PC-3 (cell line): ENCODE data around the gene RPS6KA3. TPM values are rescaled to one million over a fixed set of nuclear protein-coding genes. Genes with fewer than 3 reads are reported as not detected.

Experiments used
- ATAC-seq: fragments of 200-7000 bp; cut with Tn5 transposase; 2 replicates; pipeline ENCODE4 v1.9.1; 2020; ENCODE audit warnings: mild to moderate bottlenecking, moderate library complexity
- BruUV-seq: library from RNA; stranded (reverse); fragments of 400-500 nt; replicated peaks from 2 replicates; lab custom pipeline; 2021; lab: Mats Ljungman, UMichigan
- CTCF ChIA-PET: fragments of 300-600 bp; sonication (Branson Sonifier 250); formaldehyde crosslinking; loops from one replicate; lab custom pipeline; 2022; ENCODE audit warnings: antibody characterized with exemption; lab: Charles Lee
- POLR2A ChIA-PET: fragments of 300-600 bp; sonication (Branson Sonifier 250); formaldehyde crosslinking; loops from one replicate; lab custom pipeline; 2022; ENCODE audit warnings: antibody characterized with exemption; ENCODE audit not compliant: unreplicated experiment; lab: Charles Lee
- DNase-seq: peaks from one replicate; pipeline ENCODE4 v3.0.0-alpha.2; 2015
- H2AFZ ChIP-seq: fragments of 300-600 bp; sonication (generic); 2 replicates; pipeline ENCODE4 v1.6.0; 2016; ENCODE audit warnings: antibody characterized with exemption, low read length
- H3F3A ChIP-seq: fragments of 300-600 bp; sonication (generic); one replicate; pipeline ENCODE4 v1.6.0; 2017; ENCODE audit warnings: antibody characterized with exemption, low read length, control low read depth, mild to moderate bottlenecking; ENCODE audit not compliant: unreplicated experiment
- H3K27ac ChIP-seq: fragments of 300-600 bp; sonication (generic); 2 replicates; pipeline ENCODE4 v1.5.1; 2016; ENCODE audit warnings: mild to moderate bottlenecking, low read length
- H3K27me3 ChIP-seq: fragments of 300-600 bp; sonication (generic); 2 replicates; pipeline ENCODE4 v1.6.1; 2016; ENCODE audit warnings: low read length, mixed read lengths
- H3K36me3 ChIP-seq: fragments of 300-600 bp; sonication (generic); 2 replicates; pipeline ENCODE4 v1.6.1; 2016; ENCODE audit warnings: low read depth, mixed run types, low read length, mixed read lengths
- H3K4me1 ChIP-seq: fragments of 300-600 bp; sonication (generic); 2 replicates; pipeline ENCODE4 v1.5.1; 2016; ENCODE audit warnings: low read length; ENCODE audit not compliant: insufficient read depth
- H3K4me2 ChIP-seq: fragments of 300-600 bp; sonication (generic); 2 replicates; pipeline ENCODE4 v1.6.0; 2016; ENCODE audit warnings: low read length
- H3K4me3 ChIP-seq: fragments of 300-600 bp; sonication (generic); 2 replicates; pipeline ENCODE4 v1.5.1; 2016; ENCODE audit warnings: mild to moderate bottlenecking, low read length, mixed read lengths
- H3K79me2 ChIP-seq: fragments of 300-600 bp; sonication (generic); 2 replicates; pipeline ENCODE4 v1.6.1; 2017; ENCODE audit warnings: low read length, mixed read lengths
- H3K9ac ChIP-seq: fragments of 300-600 bp; sonication (generic); 2 replicates; pipeline ENCODE4 v1.6.0; 2016; ENCODE audit warnings: mild to moderate bottlenecking, low read length
- H3K9me2 ChIP-seq: fragments of 300-600 bp; sonication (generic); replicated peaks from 2 replicates; pipeline ENCODE4 v1.6.1; 2016; ENCODE audit warnings: mixed run types, low read length, mixed read lengths
- H3K9me3 ChIP-seq: fragments of 300-600 bp; sonication (generic); 2 replicates; pipeline ENCODE4 v1.6.1; 2016; ENCODE audit warnings: low read length, mixed read lengths
- H4K20me1 ChIP-seq: fragments of 300-600 bp; sonication (generic); 2 replicates; pipeline ENCODE4 v1.6.1; 2016; ENCODE audit warnings: low read length, mixed read lengths
- CTCF ChIP-seq: fragments of 300-600 bp; sonication (generic); conservative IDR thresholded peaks from 2 replicates; pipeline ENCODE4 v1.5.1; 2017; ENCODE audit warnings: antibody characterized with exemption, low read depth, mild to moderate bottlenecking, low read length
- EZH2 ChIP-seq: fragments of 300-600 bp; sonication (generic); IDR thresholded peaks from one replicate; pipeline ENCODE4 v1.6.1; 2017; ENCODE audit warnings: antibody characterized with exemption, mild to moderate bottlenecking, low read length; ENCODE audit not compliant: unreplicated experiment
- EZH2phosphoT487 ChIP-seq: fragments of 300-600 bp; sonication (generic); IDR thresholded peaks from 2 replicates; pipeline ENCODE4 v1.6.1; 2018; ENCODE audit warnings: mild to moderate bottlenecking, antibody characterized with exemption, low read length, borderline replicate concordance
- intact Hi-C: fragments of 100-400 bp; cut with micrococcal nuclease; formaldehyde crosslinking; loops from 2 replicates; pipeline ENCODE4 v1.9.0; 2023
- total RNA-seq: library from RNA; depleted of rRNA; stranded (reverse); fragments of >200 nt; gene quantifications from 2 replicates; pipeline ENCODE4 v1.2.3, GENCODE V29; 2014

Gene RPS6KA3
- total RNA-seq, 1 experiment from 2014 or later, result 22.8 TPM

GRCh38 chrX:20270562-20270890, 3.8 kb upstream of the RPS6KA3 start:
- ChIA-PET POLR2A (no interaction called here), CTCF (no interaction called here)
- intact Hi-C loops, result loop anchor here (1.0 to 5.0 kb wide), 4 partner anchors 50 to 246 kb away; no protein-coding TSS in a partner anchor
- DNase-seq (peak; percentile 78), ATAC-seq (peak; percentile 12)
- no peaks in the 10 kb centered on the region for H4K20me1 ChIP-seq
- no TSS peak for BruUV-seq
- peak overlapping the region; percentile 84 for H3K27ac ChIP-seq
- H3K4me1 ChIP-seq, result peaks cover 33% of the 10 kb centered on the region
- TF ChIP-seq EZH2phosphoT487 (no peak), EZH2 (no peak), CTCF (no peak)
- no peaks in the 10 kb centered on the region for H3F3A ChIP-seq
- H3K9me3 ChIP-seq, result no peaks in the 10 kb centered on the region
- peak overlapping the region; percentile 41 for H3K9ac ChIP-seq
- H3K36me3 ChIP-seq, result no peaks in the 10 kb centered on the region
- peaks cover 9% of the 10 kb centered on the region for H3K79me2 ChIP-seq
- H3K4me2 ChIP-seq, result peak overlapping the region; percentile 56
- H3K4me3 ChIP-seq, result peak overlapping the region; percentile 26; the same call in 1 of the 2 replicates
- H3K9me2 ChIP-seq, result no peaks in the 10 kb centered on the region
- no peaks in the 10 kb centered on the region for H3K27me3 ChIP-seq
- no peak overlapping the region for H2AFZ ChIP-seq

- Histone ChIP-seq H4K20me1 (0 out of 2 replicates have a peak, but pooled peaks cover under 1% of the 10 kb centered on the region), H3K4me3 (peak overlapping the region; percentile 26; the same call in 1 of the 2 replicates), H3K9me2 (no peaks in the 10 kb centered on the region), H3K36me3 (no peaks in the 10 kb centered on the region), H3F3A (no peaks in the 10 kb centered on the region), H3K9ac (no peak overlapping the region), H3K79me2 (peaks cover 14% of the 10 kb centered on the region), H3K27ac (peak overlapping the region; percentile 84), H2AFZ (no peak overlapping the region), H3K27me3 (no peaks in the 10 kb centered on the region), H3K4me1 (peaks cover 33% of the 10 kb centered on the region), H3K4me2 (peak overlapping the region; percentile 58), H3K9me3 (no peaks in the 10 kb centered on the region)
- ATAC-seq, result no peak; the same call in 1 of the 2 replicates
- no peak for DNase-seq
- no peak for TF ChIP-seq CTCF
- no peak for TF ChIP-seq EZH2
- POLR2A ChIA-PET, result no interaction called here
- intact Hi-C loops, result loop anchor here (1.0 to 5.0 kb wide), 4 partner anchors 51 to 247 kb away; no protein-coding TSS in a partner anchor
- BruUV-seq, result no TSS peak
- CTCF ChIA-PET, result no interaction called here
These were observed 3.3 kb upstream of the RPS6KA3 start for GRCh38 chrX:20269848-20270561.
